GM19372 (cell line): ENCODE data around the gene YPEL1.
"Not testable (repeated sequence)": the region's sequence is repeated elsewhere in the genome, so short reads cannot be mapped to it uniquely, and the experiment has no call there.

Experiments
- ATAC-seq: cut with Tn5 transposase; IDR thresholded peaks from one replicate; pipeline ENCODE4 v1.9.1; 2021; ENCODE audit warnings: mild to moderate bottlenecking, low read depth, moderate library complexity; ENCODE audit not compliant: unreplicated experiment

The YPEL1 gene

GRCh38 chr22:21686634-21687393 is 48.8 kb downstream of the YPEL1 start:
- no peak for ATAC-seq

DNA sequence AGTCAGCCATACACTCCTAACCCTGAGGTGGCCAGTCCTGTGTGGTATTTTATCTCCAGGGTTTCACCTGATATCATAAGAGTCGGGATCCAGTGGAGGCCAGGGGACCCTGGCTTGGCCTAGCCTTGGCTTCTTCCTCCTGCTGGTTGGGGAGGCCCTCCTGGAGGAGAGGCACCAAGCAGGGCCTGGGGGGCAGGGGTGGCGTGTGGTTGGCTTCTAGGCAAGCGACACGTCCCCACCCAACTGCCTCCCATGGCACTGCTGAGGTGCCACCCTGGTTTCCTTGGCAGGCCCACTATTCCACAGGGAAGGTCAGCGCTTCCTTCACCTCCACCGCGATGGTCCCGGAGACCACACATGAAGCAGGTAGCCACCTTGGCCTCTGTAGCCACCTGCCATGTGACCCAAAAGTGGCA is 49.4 kb downstream of the YPEL1 start:
- ATAC-seq = no peak

DNA sequence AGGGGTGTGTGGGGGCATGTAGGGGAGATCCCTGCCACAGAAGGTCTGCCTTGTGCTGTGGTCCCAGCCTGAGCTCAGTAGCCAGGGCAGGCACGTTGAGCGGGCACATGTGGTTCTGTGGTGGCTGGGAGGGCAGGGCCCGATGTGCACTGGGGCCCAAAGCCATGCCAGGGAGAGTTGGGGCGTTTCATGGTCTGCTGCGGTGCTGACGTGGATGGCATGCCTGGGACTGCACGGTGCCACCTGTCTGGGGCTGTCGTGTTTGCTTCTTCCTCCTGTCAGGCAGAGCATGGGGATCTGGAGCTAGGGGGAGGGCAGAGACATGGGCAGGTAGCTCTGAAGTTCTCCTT is 50.5 kb downstream of the YPEL1 start:
- ATAC-seq = no peak

GRCh38 chr22:21684492-21685163 is 51.0 kb downstream of the YPEL1 start:
- no peak for ATAC-seq

GRCh38 chr22:21683401-21683811 is 52.2 kb downstream of the YPEL1 start:
- no peak for ATAC-seq

DNA sequence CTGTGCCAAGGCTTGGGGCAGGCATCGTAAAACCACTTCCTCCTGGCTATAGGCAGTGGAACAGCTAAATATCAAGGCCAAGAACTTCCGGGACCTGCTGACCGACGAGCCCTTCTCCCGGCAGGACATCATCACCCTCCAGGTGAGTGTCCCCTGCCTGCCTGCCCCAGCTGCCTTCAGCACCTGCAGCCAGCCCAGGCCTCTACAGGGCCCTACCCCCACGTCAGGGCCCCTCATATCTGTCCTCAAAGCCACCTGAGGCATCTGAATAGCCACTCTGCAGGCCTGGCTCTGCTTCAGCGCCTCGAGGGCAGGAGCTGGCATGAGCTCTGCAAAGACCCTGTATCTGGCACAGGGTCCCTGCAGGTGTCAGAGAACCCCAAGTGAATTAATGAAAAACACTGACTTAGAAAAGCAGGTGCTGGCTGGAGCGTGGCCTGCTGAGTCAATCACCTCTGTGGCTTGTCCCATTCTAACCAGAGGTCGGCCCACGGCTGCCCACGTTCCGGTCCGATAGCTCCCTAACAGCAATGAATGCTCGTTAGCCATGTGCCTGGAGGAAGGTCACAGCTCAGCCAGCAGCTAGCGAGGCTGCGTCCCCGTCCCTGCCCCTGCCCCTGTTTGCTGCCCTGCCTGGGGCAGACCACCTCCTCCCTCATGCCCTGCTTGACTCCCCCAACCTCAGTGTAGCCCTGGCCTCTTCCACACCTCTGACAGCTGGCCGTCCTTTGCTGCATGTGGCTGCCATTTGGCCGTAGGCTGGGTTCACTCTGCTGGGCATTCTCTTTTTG is 53.0 kb downstream of the YPEL1 start:
- ATAC-seq = no peak

DNA sequence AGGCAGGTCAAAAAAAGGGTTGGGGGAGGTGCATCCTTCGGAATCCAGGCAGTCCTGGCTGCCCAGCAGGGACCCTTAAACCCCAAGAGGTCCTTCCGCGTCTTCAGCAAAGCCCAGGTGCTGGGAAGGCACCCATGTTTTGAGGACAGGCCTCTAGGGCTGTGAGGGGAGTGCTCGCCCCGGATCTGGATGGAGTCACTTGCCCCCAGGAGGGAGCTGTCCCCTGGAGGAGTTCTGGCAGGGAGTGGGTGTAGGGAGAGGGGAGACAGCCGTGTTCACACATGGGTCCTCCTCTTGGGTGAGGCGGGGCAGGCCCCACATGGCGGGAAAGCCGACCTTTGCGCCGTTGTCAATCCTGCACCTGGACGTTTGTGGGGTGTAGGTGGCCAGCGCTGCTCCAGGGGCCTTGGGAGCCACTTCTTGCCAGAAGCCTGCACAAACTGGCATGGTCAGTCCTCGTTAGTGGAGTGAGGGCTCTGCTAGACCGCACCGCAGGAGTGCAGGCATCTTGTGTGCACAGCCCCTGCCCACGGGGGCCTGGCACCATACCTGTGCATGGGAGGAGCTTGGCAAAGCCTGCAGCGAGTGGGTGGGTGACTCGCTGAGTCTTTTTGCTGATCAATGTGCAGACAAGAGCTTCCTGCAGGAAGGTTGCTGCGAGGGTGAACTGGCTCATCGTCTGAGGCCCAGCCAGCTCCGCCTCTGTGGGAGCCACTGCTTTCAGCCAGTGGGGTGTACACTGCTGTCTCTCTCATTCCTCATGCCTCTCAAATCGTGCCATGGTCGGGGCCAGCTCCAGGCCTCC is 53.8 kb downstream of the YPEL1 start:
- ATAC-seq = no peak

DNA sequence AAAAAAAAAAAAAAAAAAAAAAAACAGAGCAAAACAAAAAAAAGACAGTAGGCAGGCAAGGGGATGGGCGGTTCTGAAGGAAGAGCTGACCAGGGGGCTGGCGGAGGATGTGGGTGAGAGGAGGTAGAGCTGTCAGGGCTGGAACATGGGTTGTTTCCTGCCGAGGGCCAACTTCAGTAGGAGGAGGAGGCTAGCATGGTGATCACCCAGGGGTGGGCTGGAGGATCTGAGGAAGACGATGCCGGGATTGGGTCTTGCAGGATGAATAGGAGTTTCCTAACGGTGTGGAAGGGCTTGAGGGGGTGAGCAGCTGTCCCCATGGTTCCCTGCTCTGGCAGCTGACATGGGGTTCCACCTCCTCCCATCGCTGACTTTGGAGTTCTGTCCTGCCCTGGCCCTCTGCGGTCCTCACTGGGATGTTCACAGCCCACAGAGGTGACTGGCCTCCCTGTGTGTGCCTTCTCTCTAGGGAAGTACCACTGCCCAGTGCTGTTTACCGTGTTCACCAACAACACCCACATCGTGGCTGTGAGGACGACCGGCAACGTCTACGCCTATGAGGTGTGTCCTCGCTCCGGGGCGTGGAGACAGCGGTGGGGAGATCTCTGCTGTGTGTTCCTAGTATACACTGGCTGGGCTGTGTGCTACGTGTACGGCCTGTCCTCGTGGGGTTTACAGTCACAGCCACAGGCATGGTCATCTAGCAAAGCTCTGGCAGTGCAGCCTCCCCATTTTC is 54.6 kb downstream of the YPEL1 start:
- ATAC-seq = no peak

DNA sequence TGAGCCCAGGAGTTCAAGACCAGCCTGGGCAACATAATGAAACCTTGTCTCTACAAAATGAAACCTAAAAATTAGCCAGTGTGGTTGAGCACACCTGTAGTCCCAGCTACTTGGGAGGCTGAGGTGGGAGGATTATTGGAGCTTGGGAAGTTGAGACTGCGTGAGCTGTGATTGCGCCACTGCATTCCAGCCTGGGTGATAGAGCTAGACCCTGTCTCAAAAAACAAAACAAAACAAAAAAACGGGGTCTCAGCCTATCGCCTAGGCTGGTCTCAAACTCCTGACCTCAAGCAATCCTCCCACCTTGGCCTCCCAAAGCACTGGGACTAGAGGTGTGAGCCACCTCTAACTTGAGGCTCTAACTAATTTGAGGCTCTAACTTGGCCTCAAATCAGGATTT is 56.2 kb downstream of the YPEL1 start:
- no peak for ATAC-seq

DNA sequence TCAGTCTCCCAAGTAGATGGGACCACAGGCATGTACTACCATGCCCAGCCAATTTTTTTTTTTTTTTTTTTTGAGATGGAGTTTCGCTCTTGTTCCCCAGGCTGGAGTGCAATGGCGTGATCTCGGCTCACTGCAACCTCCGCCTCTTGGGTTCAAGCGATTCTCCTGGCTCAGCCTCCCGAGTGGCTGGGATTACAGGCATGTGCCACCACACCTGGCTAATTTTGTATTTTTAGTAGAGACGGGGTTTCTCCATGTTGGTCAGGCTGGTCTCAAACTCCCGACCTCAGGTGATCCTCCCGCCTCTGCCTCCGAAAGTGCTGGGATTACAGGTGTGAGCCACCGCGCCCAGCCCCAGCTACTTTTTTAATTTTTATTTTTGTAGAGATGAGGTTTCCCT is 56.8 kb downstream of the YPEL1 start:
- ATAC-seq = not testable (repeated sequence)

DNA sequence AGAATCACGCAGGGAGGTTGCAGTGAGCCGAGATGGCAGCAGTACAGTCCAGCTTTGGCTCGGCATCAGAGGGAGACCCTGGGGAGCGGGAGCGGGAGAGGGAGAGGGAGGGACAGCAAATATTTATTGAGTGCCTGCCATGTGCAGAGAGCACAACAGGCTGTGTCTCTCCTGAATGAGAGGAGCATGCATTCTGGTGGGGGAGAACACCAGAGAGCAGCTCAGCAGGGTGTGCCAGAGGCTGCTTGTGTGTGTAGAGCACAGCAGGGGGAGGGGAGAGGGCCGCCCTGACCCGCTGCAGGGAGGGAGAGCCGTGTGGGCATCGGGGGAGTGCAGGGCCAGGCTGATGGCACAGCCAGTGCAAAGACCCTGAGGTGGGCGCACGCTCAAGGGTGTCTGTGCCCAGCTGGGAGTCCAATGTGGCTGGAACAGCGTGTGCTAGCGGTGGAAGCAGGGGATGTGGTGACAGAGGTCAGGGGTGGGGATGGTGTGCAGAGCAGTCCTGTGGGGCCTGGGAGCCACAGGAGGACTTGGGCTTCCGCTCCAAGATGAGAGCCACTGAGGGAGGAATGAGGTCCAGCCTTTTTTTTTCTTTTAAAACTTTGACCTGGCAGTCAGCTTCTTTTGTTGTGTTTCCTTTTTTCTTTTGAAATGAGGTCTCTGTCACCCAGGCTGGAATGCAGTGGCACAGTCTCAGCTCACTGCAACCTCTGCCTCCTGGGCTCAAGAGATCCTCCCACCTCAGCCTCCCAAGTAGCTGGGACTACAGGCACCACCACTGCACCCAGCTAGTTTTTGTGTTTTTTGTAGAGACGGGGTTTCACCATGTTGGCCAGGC is 57.8 kb downstream of the YPEL1 start:
- no peak for ATAC-seq

DNA sequence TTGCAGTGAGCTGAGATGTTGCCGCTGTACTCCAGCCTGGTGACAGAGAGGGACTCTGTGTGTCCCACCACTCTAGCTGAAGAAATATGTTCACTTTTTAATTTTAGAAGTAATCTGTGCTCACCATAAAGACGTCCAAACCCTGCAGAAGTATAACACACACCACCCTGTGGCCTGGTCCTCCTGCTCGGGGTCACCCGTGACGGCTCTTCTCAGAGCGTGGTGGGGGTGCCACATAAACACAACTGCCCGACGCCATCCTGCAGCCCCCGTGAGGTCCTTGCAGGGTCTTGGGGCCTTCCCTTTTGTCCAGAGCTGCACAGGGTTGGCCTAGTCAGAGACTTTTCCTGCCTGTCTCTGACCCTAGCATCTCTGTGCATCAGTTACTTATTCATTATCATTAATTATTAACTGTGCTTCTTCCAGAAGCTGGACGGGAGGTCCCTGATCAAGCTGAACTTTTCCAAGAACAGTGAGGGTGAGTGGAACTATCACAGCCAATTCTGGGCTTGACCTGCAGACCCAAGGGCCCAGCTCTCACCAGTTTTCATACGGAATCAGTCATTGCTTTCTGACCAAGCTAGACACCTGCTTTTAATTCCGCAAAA is 60.9 kb downstream of the YPEL1 start:
- ATAC-seq = no peak

- no peak for ATAC-seq
Measured at GRCh38 chr22:21673534-21674321, 61.9 kb downstream of the YPEL1 start.

GRCh38 chr22:21672107-21672629 is 63.4 kb downstream of the YPEL1 start:
- ATAC-seq = no peak

DNA sequence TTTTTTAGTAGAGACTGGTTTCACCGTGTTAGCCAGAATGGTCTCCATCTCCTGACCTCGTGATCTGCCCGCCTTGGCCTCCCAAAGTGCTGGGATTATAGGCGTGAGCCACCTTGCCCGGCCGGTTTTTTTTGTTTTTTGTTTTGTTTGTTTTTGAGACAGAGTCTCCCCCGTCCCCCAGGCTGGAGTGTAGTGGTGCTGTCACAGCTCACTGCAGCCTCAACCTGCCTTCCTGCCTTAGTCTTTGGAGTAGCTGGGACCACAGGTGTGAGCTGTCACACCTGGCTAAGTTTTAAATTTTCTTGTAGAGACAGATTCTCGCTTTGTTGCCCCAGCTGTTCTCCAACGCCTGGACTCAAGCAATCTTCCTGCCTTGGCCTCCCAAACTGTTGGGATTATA is 66.6 kb downstream of the YPEL1 start:
- ATAC-seq = no peak

DNA sequence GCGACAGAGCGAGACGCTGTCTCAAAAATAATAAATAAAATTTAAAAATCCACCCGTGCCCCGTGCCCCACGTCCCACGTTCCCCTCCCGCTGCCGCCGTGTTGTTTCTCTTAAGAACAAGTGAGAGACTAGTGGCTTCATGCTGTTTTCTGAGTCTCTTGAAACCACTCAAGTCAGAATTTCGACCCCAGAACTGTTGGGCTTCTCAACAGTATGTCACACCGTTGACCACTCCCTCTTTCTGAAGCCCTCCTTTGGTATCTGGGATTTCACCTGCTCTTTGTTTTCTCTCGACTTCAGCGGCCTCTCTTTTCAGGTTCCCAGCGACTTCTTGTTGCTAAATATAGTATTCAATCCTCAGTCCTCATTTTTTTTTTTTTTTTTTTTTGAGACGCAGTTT is 68.8 kb downstream of the YPEL1 start:
- ATAC-seq = no peak

DNA sequence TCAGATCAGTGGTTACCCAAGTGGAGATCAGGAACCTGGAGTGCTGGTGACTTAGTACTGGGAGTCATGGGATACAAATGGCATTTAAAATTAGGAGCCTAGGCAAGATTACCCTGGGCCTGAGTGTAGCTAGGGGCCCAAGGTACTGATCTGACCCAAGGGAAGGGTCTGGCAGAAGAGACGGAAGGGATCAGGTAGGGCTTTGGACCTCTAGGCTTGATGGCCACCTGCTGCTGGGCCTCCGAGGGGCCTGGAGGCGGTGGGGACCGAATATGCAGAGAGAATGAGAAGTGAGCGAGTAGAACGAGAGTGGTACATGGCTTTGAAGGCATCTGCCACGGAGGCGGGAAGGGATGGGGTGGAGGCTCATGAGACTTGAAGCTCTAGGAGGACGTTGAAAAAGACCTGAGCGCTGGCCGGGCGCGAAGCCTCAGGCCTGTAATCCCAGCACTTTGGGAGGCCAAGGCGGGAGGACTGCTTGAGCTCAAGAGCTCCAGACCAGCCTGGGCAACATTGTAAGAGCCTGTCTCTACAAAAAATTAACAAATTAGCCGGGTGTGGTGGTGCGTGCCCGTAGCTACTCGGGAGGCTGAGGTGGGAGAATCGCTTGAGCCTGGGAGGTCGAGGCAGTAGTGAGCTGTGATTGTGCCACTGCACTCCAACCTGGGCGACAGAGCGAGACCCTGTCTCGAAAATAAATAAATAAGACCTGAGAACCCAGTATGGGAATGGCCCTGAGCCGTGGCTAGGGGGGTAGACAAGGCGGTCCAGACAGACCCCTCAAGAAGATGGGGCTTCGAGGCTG is 70.3 kb downstream of the YPEL1 start:
- ATAC-seq = no peak
